HCT116 (cell line): Measurements from ENCODE around the gene NOS3. TPM values are rescaled to one million over a fixed set of nuclear protein-coding genes. Genes with fewer than 3 reads are reported as not detected.

ENCODE experiments used
- ATAC-seq: fragments of 200-7000 bp; cut with Tn5 transposase; 2 replicates; pipeline ENCODE4 v1.9.1; 2020; ENCODE audit warnings: mild to moderate bottlenecking, moderate library complexity
- BruUV-seq: library from RNA; stranded (reverse); fragments of 400-500 nt; replicated peaks from 2 replicates; lab custom pipeline; 2021; lab: Mats Ljungman, UMichigan
- CTCF ChIA-PET: fragments of 300-600 bp; sonication (Branson Sonifier 250); formaldehyde crosslinking; loops from one replicate; lab custom pipeline; 2021; ENCODE audit warnings: antibody characterized with exemption; lab: Charles Lee
- POLR2A ChIA-PET: fragments of 300-600, 350-600 bp; sonication (Branson Sonifier 250); formaldehyde crosslinking; loops from one replicate; lab custom pipeline; 2021; ENCODE audit warnings: antibody characterized with exemption; lab: Charles Lee
- RAD21 ChIA-PET, 2 experiments: fragments of 300-600 bp; sonication (Branson Sonifier 250); formaldehyde crosslinking; loops; one replicate each; lab custom pipeline; 2023; ENCODE audit warnings: low total read pairs in 2 of 2; ENCODE audit not compliant: uncharacterized antibody in 2 of 2, unreplicated experiment in 2 of 2, low non-redundant PET in 1 of 2; lab: Charles Lee
- DNase-seq: peaks from one replicate; pipeline ENCODE4 v3.0.0-alpha.2; 2010; ENCODE audit warnings: low read depth, low spot score
- H2AFZ ChIP-seq: fragments of 200-600 bp; shearing (Covaris generic), sonication (generic); 2 replicates; pipeline ENCODE4 v1.6.1; 2017; ENCODE audit warnings: low read depth, mixed run types, mixed read lengths, antibody characterized with exemption, low read length; ENCODE audit not compliant: poor library complexity, severe bottlenecking
- H3K27ac ChIP-seq: 2 replicates; pipeline ENCODE4 v1.5.1; 2012; ENCODE audit warnings: low read depth, low read length
- H3K27me3 ChIP-seq: fragments of 200-600 bp; sonication (generic); 2 replicates; pipeline ENCODE4 v1.6.1; 2016; ENCODE audit warnings: mixed run types, low read length, mixed read lengths; ENCODE audit not compliant: insufficient read depth
- H3K36me3 ChIP-seq, 2 experiments: fragments of 200-500 bp in 1 of 2; fragments of 200-600 bp in 1 of 2; sonication (Bioruptor generic) in 1 of 2; sonication (generic) in 1 of 2; 2 replicates each; pipeline versions ENCODE4 v1.5.1 to v1.6.1; 2014 to 2016; ENCODE audit warnings: low read length in 2 of 2, inconsistent platforms in 1 of 2, mixed read lengths in 1 of 2, mixed run types in 1 of 2; ENCODE audit not compliant: insufficient read depth in 2 of 2, control insufficient read depth in 1 of 2
- H3K4me1 ChIP-seq, 2 experiments: fragments of 200-600 bp in 1 of 2; sonication (generic) in 1 of 2; 2 replicates each; pipeline versions ENCODE4 v1.5.1 to v1.6.1; 2012 to 2017; ENCODE audit warnings: low read length in 2 of 2, inconsistent platforms in 1 of 2, mild to moderate bottlenecking in 1 of 2, mixed read lengths in 1 of 2, mixed run types in 1 of 2, moderate library complexity in 1 of 2; ENCODE audit not compliant: insufficient read depth in 2 of 2, control insufficient read depth in 1 of 2
- H3K4me2 ChIP-seq: fragments of 200-600 bp; sonication (generic); 2 replicates; pipeline ENCODE4 v1.6.1; 2017; ENCODE audit warnings: mixed run types, low read length, mixed read lengths
- H3K4me3 ChIP-seq, 2 experiments: fragments of 200-600 bp in 1 of 2; sonication (generic) in 1 of 2; replicated peaks in 1 of 2; 2 replicates each; pipeline ENCODE4 v1.5.1; 2011 to 2016; ENCODE audit warnings: low read length in 2 of 2, control low read depth in 1 of 2, low read depth in 1 of 2, mild to moderate bottlenecking in 1 of 2, mixed read lengths in 1 of 2, mixed run types in 1 of 2
- H3K79me2 ChIP-seq: fragments of 200-600 bp; sonication (generic); 2 replicates; pipeline ENCODE4 v1.6.1; 2017; ENCODE audit warnings: mild to moderate bottlenecking, mixed run types, low read length, moderate library complexity, mixed read lengths; ENCODE audit not compliant: insufficient read depth
- H3K9ac ChIP-seq: fragments of 200-600 bp; sonication (generic); 2 replicates; pipeline ENCODE4 v1.6.1; 2016; ENCODE audit warnings: low read length, mixed read lengths
- H3K9me2 ChIP-seq: fragments of 200-600 bp; sonication (generic), shearing (Covaris generic); 2 replicates; pipeline ENCODE4 v1.6.1; 2017; ENCODE audit warnings: mixed run types, mild to moderate bottlenecking, moderate library complexity; ENCODE audit not compliant: insufficient read depth
- H3K9me3 ChIP-seq, 2 experiments: fragments of 200-500 bp in 1 of 2; fragments of 200-600 bp in 1 of 2; sonication (Bioruptor generic) in 1 of 2; sonication (generic) in 1 of 2; 2 replicates each; pipeline ENCODE4 v1.6.1; 2014 to 2017; ENCODE audit warnings: low read length in 2 of 2, mixed read lengths in 2 of 2, inconsistent platforms in 1 of 2, low read depth in 1 of 2, mild to moderate bottlenecking in 1 of 2, mixed run types in 1 of 2, moderate library complexity in 1 of 2; ENCODE audit not compliant: control insufficient read depth in 1 of 2, insufficient read depth in 1 of 2
- H4K20me1 ChIP-seq: fragments of 200-600 bp; sonication (generic), shearing (Covaris generic); 2 replicates; pipeline ENCODE4 v1.6.1; 2017; ENCODE audit warnings: mixed run types, mild to moderate bottlenecking, moderate library complexity; ENCODE audit not compliant: insufficient read depth
- EGR1 ChIP-seq: IDR thresholded peaks from 2 replicates; pipeline ENCODE4 v1.6.1; 2012; ENCODE audit warnings: low read depth
- ELF1 ChIP-seq: IDR thresholded peaks from 2 replicates; pipeline ENCODE4 v1.6.1; 2012; ENCODE audit warnings: low read depth, borderline replicate concordance
- EZH2 ChIP-seq: fragments of 200-600 bp; sonication (generic); IDR thresholded peaks from 2 replicates; pipeline ENCODE4 v1.6.1; 2017; ENCODE audit warnings: antibody characterized with exemption, mixed run types
- FOSL1 ChIP-seq: IDR thresholded peaks from 2 replicates; pipeline ENCODE4 v1.6.1; 2012; ENCODE audit warnings: low read depth
- JUND ChIP-seq: IDR thresholded peaks from 2 replicates; pipeline ENCODE4 v1.6.1; 2012
- POLR2A ChIP-seq: IDR thresholded peaks from 2 replicates; pipeline ENCODE4 v1.7.0; 2011; ENCODE audit warnings: borderline replicate concordance; ENCODE audit not compliant: insufficient read depth, insufficient read length; ENCODE audit errors: extremely low read depth
- POLR2AphosphoS5 ChIP-seq: IDR thresholded peaks from 2 replicates; pipeline ENCODE4 v1.6.1; 2011; ENCODE audit warnings: mild to moderate bottlenecking, low read depth, low read length, moderate library complexity
- RAD21 ChIP-seq: IDR thresholded peaks from 2 replicates; pipeline ENCODE4 v1.6.1; 2012; ENCODE audit warnings: low read depth, mild to moderate bottlenecking
- SIN3A ChIP-seq: IDR thresholded peaks from 2 replicates; pipeline ENCODE4 v1.6.1; 2012; ENCODE audit warnings: low read depth
- SP1 ChIP-seq: IDR thresholded peaks from 2 replicates; pipeline ENCODE4 v1.6.1; 2012; ENCODE audit warnings: low read depth
- TCF7L2 ChIP-seq: IDR thresholded peaks from 2 replicates; pipeline ENCODE4 v1.7.0; 2011; ENCODE audit warnings: borderline replicate concordance, inconsistent platforms; ENCODE audit not compliant: insufficient read depth, insufficient read length; ENCODE audit errors: extremely low read depth
- YY1 ChIP-seq: IDR thresholded peaks from 2 replicates; pipeline ENCODE4 v1.6.1; 2011; ENCODE audit warnings: low read length, low read depth, moderate library complexity, mild to moderate bottlenecking; ENCODE audit not compliant: insufficient replicate concordance; ENCODE audit errors: extremely low read depth
- ZNF274 ChIP-seq: fragments of 200-500 bp; sonication (Bioruptor generic); IDR thresholded peaks from 2 replicates; pipeline ENCODE4 v1.6.1; 2014; ENCODE audit warnings: mild to moderate bottlenecking, low read depth, low read length, inconsistent platforms
- intact Hi-C: fragments of 100-400 bp; cut with micrococcal nuclease; formaldehyde crosslinking; loops from 2 replicates; pipeline ENCODE4 v1.10.0; 2022
- total RNA-seq: library from RNA; stranded (reverse); gene quantifications from one replicate; pipeline ENCODE4 v1.2.1, GENCODE V29; 2021; ENCODE audit not compliant: unreplicated experiment
- TF ChIP-seq, protein P1 (sequence below): IDR thresholded peaks from 2 replicates; pipeline ENCODE4 v1.6.1; 2012; ENCODE audit warnings: low read depth
- TF ChIP-seq, protein P2 (sequence below): IDR thresholded peaks from 2 replicates; pipeline ENCODE4 v1.6.1; 2012
- TF ChIP-seq, protein P3 (sequence below), 3 experiments: fragments of 200-600 bp in 1 of 3; sonication (generic) in 1 of 3; IDR thresholded peaks in 2 of 3; conservative IDR thresholded peaks in 1 of 3; 2 replicates each; pipeline ENCODE4 v1.5.1; 2012 to 2017; ENCODE audit warnings: low read depth in 2 of 3, low read length in 2 of 3, antibody characterized with exemption in 1 of 3, borderline replicate concordance in 1 of 3, control low read depth in 1 of 3, mild to moderate bottlenecking in 1 of 3, mixed read lengths in 1 of 3, mixed run types in 1 of 3, moderate library complexity in 1 of 3; ENCODE audit not compliant: insufficient read depth in 1 of 3

Gene NOS3
- total RNA-seq, 1 experiment from 2014 or later = 35.8 TPM

DNA sequence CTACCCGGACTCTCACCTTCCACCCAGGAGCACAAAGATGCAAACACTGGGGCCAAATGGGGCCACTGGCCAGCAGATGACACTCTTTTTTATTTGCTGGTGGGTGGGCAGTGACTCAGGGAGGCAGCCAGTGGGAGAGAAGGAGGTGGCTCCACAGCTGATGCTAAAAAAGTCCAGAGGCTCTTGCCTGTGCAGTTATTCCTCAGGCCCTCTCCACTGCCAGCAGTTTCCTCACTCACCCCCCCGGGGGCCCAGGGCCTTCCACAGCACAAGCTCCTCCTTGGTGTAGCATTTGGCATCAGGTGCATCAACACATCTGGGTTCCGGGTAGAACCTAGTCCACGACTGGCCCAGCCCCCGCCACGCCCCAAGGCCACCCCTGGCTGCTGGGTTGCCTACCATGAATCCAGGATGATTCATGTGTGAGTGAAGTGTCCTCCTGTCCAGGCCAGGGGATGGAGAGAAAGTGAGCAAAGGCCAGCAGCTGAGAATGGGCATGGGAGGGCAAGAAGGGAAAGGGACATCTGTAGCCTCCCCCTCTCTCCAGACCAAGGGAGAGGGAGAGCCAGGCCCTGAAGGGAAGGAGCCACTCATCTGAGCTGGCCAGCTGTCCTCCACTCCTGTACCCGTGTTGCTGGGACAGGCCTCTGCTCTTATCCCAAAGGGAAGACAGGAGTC, 11.0 kb upstream of the NOS3 start:
- H3K4me3 ChIP-seq = no peak overlapping the region
- no peak overlapping the region for H3K9ac ChIP-seq
- H3K4me2 ChIP-seq = peak overlapping the region; percentile 98
- POLR2A ChIA-PET = no interaction called here
- H3K9me2 ChIP-seq = no peaks in the 10 kb centered on the region
- no peak overlapping the region for H2AFZ ChIP-seq
- intact Hi-C loops = no loop called here
- TF ChIP-seq SP1 (no peak), EGR1 (no peak), JUND (no peak), SIN3A (no peak), ELF1 (no peak), EZH2 (no peak), POLR2AphosphoS5 (no peak), YY1 (no peak), POLR2A (no peak), RAD21 (no peak), TCF7L2 (no peak), ZNF274 (no peak), FOSL1 (no peak)
- TF ChIP-seq, protein P1, sequence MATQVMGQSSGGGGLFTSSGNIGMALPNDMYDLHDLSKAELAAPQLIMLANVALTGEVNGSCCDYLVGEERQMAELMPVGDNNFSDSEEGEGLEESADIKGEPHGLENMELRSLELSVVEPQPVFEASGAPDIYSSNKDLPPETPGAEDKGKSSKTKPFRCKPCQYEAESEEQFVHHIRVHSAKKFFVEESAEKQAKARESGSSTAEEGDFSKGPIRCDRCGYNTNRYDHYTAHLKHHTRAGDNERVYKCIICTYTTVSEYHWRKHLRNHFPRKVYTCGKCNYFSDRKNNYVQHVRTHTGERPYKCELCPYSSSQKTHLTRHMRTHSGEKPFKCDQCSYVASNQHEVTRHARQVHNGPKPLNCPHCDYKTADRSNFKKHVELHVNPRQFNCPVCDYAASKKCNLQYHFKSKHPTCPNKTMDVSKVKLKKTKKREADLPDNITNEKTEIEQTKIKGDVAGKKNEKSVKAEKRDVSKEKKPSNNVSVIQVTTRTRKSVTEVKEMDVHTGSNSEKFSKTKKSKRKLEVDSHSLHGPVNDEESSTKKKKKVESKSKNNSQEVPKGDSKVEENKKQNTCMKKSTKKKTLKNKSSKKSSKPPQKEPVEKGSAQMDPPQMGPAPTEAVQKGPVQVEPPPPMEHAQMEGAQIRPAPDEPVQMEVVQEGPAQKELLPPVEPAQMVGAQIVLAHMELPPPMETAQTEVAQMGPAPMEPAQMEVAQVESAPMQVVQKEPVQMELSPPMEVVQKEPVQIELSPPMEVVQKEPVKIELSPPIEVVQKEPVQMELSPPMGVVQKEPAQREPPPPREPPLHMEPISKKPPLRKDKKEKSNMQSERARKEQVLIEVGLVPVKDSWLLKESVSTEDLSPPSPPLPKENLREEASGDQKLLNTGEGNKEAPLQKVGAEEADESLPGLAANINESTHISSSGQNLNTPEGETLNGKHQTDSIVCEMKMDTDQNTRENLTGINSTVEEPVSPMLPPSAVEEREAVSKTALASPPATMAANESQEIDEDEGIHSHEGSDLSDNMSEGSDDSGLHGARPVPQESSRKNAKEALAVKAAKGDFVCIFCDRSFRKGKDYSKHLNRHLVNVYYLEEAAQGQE = no peak
- TF ChIP-seq, protein P2, sequence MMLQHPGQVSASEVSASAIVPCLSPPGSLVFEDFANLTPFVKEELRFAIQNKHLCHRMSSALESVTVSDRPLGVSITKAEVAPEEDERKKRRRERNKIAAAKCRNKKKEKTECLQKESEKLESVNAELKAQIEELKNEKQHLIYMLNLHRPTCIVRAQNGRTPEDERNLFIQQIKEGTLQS = no peak
- TF ChIP-seq, protein P3, sequence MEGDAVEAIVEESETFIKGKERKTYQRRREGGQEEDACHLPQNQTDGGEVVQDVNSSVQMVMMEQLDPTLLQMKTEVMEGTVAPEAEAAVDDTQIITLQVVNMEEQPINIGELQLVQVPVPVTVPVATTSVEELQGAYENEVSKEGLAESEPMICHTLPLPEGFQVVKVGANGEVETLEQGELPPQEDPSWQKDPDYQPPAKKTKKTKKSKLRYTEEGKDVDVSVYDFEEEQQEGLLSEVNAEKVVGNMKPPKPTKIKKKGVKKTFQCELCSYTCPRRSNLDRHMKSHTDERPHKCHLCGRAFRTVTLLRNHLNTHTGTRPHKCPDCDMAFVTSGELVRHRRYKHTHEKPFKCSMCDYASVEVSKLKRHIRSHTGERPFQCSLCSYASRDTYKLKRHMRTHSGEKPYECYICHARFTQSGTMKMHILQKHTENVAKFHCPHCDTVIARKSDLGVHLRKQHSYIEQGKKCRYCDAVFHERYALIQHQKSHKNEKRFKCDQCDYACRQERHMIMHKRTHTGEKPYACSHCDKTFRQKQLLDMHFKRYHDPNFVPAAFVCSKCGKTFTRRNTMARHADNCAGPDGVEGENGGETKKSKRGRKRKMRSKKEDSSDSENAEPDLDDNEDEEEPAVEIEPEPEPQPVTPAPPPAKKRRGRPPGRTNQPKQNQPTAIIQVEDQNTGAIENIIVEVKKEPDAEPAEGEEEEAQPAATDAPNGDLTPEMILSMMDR (IDR thresholded peaks at IDR 0.05 in 2 of 3, conservative IDR thresholded peaks at IDR 0.05 in 1 of 3; ENCODE audit: borderline replicate concordance in 1 of 3, insufficient read depth in 1 of 3, low read depth in 2 of 3, low read length in 2 of 3) = no peak
- no peaks in the 10 kb centered on the region for H4K20me1 ChIP-seq
- ATAC-seq (no peak), DNase-seq (no peak)
- H3K27ac ChIP-seq = no peak overlapping the region
- H3K9me3 ChIP-seq = no peaks in the 10 kb centered on the region
- 0 out of 2 replicates have a peak, but pooled peaks cover 2% of the 10 kb centered on the region for H3K79me2 ChIP-seq
- peaks cover 29 to 44% of the 10 kb centered on the region in 2 experiments for H3K4me1 ChIP-seq
- CTCF ChIA-PET = interaction anchor here (0.6 to 1.2 kb wide), 6 partner anchors 14 to 45 kb away, joined by 3 to 6 read pairs (median 3); partner anchors contain the start of gene ATG9B
- BruUV-seq = no TSS peak
- no peaks in the 10 kb centered on the region for H3K36me3 ChIP-seq
- peaks cover 40% of the 10 kb centered on the region; the same call in 1 of the 2 replicates for H3K27me3 ChIP-seq
- RAD21 ChIA-PET = no interaction called here
